ENCODE data around the gene GTSE1.

DNA sequence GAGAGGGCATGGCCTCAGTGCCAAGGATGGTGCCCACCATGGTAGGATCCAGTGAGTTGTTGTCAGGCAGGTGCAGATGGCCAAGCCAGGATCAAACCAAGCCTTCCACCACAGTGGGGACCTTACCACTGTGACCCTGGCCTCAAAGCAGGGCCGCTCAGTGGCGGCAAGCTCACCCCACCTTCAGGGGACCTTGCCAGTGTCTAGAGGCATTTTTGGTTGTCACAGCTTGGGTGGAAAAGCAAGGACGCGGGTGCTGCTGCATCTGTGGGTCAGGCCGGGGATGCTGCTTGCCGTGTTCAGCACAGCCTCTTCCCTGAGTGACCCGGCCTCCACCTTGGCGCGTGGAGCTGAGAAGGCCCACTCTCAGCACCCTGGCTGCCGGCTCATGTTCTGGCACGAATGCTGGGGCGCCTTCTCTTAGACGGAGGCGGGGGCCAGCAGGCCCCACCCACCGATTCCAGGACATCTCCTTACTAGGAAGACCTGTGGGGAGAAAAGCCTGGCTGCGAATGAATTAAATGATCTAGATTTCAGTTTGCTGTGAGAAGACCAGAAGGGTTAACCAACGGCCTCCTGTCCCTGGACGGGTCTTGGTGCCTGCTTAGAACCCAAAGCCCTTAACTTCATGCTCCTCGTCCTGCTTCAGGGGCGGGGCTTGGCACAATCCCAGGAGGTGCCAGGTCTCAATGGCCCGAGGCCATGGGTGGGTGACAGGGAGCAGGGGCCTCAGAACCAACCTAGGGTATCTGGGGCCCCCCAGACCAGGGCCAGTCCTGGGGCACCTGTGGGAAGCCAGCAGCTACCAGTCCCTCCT is 57.7 kb downstream of the GTSE1 start:
- TF ChIP-seq POLR2A (IDR thresholded peaks at IDR 0.05): no peak
- TF ChIP-seq, protein P1, sequence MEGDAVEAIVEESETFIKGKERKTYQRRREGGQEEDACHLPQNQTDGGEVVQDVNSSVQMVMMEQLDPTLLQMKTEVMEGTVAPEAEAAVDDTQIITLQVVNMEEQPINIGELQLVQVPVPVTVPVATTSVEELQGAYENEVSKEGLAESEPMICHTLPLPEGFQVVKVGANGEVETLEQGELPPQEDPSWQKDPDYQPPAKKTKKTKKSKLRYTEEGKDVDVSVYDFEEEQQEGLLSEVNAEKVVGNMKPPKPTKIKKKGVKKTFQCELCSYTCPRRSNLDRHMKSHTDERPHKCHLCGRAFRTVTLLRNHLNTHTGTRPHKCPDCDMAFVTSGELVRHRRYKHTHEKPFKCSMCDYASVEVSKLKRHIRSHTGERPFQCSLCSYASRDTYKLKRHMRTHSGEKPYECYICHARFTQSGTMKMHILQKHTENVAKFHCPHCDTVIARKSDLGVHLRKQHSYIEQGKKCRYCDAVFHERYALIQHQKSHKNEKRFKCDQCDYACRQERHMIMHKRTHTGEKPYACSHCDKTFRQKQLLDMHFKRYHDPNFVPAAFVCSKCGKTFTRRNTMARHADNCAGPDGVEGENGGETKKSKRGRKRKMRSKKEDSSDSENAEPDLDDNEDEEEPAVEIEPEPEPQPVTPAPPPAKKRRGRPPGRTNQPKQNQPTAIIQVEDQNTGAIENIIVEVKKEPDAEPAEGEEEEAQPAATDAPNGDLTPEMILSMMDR (IDR thresholded peaks at IDR 0.05 in 8 of 11, conservative IDR thresholded peaks at IDR 0.05 in 3 of 11): no peak
